Gastroesophageal sphincter (tissue), 3 donors: Measurements from ENCODE around the gene WDR54.

Experiments
- EP300 ChIP-seq: sonication (generic); formaldehyde crosslinking; IDR thresholded peaks from one replicate; pipeline ENCODE4 v1.6.1; 2017; ENCODE audit warnings: antibody characterized with exemption, mild to moderate bottlenecking
- POLR2A ChIP-seq, 2 donors: fragments of 450-650 bp; IDR thresholded peaks; one replicate each; pipeline ENCODE4 v1.6.1; 2017; ENCODE audit warnings: antibody characterized with exemption in 2 of 2, mild to moderate bottlenecking in 2 of 2, moderate library complexity in 1 of 2
- POLR2AphosphoS5 ChIP-seq: sonication (generic); formaldehyde crosslinking; IDR thresholded peaks from one replicate; pipeline ENCODE4 v1.6.1; 2017; ENCODE audit warnings: antibody characterized with exemption
- TF ChIP-seq, protein P1 (sequence below), 4 experiments: fragments of 200-600 bp in 2 of 4; fragments of 450-650 bp in 2 of 4; sonication (generic) in 1 of 4; IDR thresholded peaks; one replicate each; pipeline ENCODE4 v1.5.1; 2017 to 2019; ENCODE audit warnings: antibody characterized with exemption in 4 of 4, mild to moderate bottlenecking in 2 of 4, moderate library complexity in 2 of 4

DNA sequence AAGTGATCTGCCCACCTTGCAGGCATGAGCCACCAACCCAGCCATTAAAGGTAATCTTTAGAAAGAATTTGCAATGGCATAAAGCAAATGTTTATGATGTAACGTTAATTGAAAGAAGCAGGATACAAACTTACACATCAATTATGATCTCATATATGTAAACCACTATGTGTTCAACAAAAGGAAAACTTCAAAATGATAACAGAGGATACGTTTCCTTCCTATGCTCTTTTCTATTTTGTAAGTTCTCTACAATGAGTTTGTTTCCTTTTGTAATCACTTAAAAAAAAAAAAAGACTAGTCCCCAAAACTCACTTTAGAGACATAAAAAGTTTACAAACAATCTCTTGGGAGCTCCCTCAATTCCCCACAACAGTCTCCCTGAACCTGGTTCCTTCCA is 1.5 kb upstream of the WDR54 start:
- TF ChIP-seq, protein P1, sequence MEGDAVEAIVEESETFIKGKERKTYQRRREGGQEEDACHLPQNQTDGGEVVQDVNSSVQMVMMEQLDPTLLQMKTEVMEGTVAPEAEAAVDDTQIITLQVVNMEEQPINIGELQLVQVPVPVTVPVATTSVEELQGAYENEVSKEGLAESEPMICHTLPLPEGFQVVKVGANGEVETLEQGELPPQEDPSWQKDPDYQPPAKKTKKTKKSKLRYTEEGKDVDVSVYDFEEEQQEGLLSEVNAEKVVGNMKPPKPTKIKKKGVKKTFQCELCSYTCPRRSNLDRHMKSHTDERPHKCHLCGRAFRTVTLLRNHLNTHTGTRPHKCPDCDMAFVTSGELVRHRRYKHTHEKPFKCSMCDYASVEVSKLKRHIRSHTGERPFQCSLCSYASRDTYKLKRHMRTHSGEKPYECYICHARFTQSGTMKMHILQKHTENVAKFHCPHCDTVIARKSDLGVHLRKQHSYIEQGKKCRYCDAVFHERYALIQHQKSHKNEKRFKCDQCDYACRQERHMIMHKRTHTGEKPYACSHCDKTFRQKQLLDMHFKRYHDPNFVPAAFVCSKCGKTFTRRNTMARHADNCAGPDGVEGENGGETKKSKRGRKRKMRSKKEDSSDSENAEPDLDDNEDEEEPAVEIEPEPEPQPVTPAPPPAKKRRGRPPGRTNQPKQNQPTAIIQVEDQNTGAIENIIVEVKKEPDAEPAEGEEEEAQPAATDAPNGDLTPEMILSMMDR (IDR thresholded peaks at IDR 0.05), result no peak
- TF ChIP-seq POLR2AphosphoS5, result no peak
- no peak for TF ChIP-seq POLR2A (IDR thresholded peaks at IDR 0.05)
- TF ChIP-seq EP300, result no peak
